Small intestine (tissue), 7 donors: ENCODE results near the gene CDH13. TPM values are rescaled to one million over a fixed set of nuclear protein-coding genes. Genes with fewer than 3 reads are reported as not detected.

Experiments used
- DNase-seq, 2 donors: peaks; one replicate each; pipeline versions ENCODE4 v3.0.0 to v3.0.0-alpha.2; 2013
- FAIRE-seq: peaks from 2 replicates; lab custom pipeline; 2012; peaks lifted over from hg19 to GRCh38; lab: Jason Lieb, UNC
- H3K27ac ChIP-seq, 3 donors: one replicate each; pipeline ENCODE4 v1.5.1; 2013; ENCODE audit warnings: low read length in 2 of 3, mild to moderate bottlenecking in 2 of 3, control low read depth in 1 of 3, inconsistent platforms in 1 of 3, low read depth in 1 of 3, moderate library complexity in 1 of 3
- H3K27me3 ChIP-seq, 3 donors: one replicate each; pipeline ENCODE4 v1.6.1; 2013; ENCODE audit warnings: low read length in 3 of 3, inconsistent platforms in 1 of 3; ENCODE audit not compliant: control insufficient read depth in 3 of 3, insufficient read depth in 3 of 3
- H3K36me3 ChIP-seq, 3 donors: one replicate each; pipeline ENCODE4 v1.6.1; 2013; ENCODE audit warnings: low read length in 3 of 3, inconsistent platforms in 1 of 3, low read depth in 1 of 3, mild to moderate bottlenecking in 1 of 3, moderate library complexity in 1 of 3; ENCODE audit not compliant: control insufficient read depth in 3 of 3, insufficient read depth in 2 of 3
- H3K4me1 ChIP-seq, 3 donors: one replicate each; pipeline ENCODE4 v1.6.1; 2013; ENCODE audit warnings: low read length in 2 of 3, inconsistent platforms in 1 of 3, low read depth in 1 of 3, mild to moderate bottlenecking in 1 of 3, moderate library complexity in 1 of 3; ENCODE audit not compliant: control insufficient read depth in 3 of 3, insufficient read depth in 2 of 3
- H3K4me3 ChIP-seq, 3 donors: one replicate each; pipeline ENCODE4 v1.5.1; 2013; ENCODE audit warnings: low read length in 3 of 3, control low read depth in 1 of 3, inconsistent platforms in 1 of 3, low read depth in 1 of 3, mild to moderate bottlenecking in 1 of 3, moderate library complexity in 1 of 3
- H3K9me3 ChIP-seq, 2 donors: one replicate each; pipeline ENCODE4 v1.6.1; 2013; ENCODE audit warnings: low read depth in 1 of 2, low read length in 1 of 2; ENCODE audit not compliant: control insufficient read depth in 2 of 2, insufficient read depth in 1 of 2
- WGBS, 3 donors: extraction: QIAGEN DNeasy Blood & Tissue Kit; methylation state at CpG; one replicate each; pipeline ENCODE4 v1.1.7; 2013; 5-methylcytosine and 5-hydroxymethylcytosine counted together
- polyA plus RNA-seq, 4 donors: library from polyadenylated mRNA; stranded (reverse) in 3 of 4; unstranded in 1 of 4; fragments of 200-250 nt in 3 of 4; fragments of 120-200 nt in 1 of 4; gene quantifications; one replicate each; pipeline versions ENCODE4 v1.2.1 to v1.2.3, GENCODE V29; 2013
- donor health status: healthy with polysubstance abuse.
- donor health status: control.
- donor health status: control.
- donor health status: Bipolar disorder and iron deficiency.
- donor health status: healthy.

Gene CDH13
- polyA plus RNA-seq, 4 donors = 0.27 to 15.0 (median 2.9) TPM; not detected in 1

DNA sequence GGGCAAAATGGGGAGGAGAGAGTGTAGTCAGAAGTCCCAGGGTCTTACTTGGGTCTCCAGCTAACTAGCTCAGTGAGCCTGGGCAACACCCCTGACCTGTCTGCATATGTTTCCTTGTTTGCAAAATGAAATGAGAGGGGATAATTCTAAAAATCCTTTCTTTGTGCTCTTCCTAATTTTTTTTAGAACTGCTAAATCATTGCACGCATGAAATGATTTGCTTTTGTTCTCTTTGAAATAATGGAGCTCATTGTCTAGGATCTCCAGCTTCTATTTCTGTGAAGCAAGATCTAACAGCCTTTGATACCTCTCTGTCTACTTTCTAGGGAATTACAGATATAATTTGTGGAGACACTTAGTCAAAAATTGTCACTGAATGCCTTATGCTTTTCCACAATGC, 181.3 kb downstream of the CDH13 start:
- H3K4me3 ChIP-seq = no peak overlapping the region
- H3K27ac ChIP-seq = no peak overlapping the region
- H3K9me3 ChIP-seq = no peaks in the 10 kb centered on the region
- H3K36me3 ChIP-seq = no peaks in the 10 kb centered on the region
- peaks cover 0 to 2% (median 0%) of the 10 kb centered on the region in 3 donors for H3K27me3 ChIP-seq
- FAIRE-seq (no peak), DNase-seq (no peak)
- 64 to 72% (median 71%) methylated on average over 1 of the region's 1 CpG for WGBS, 3 donors
- H3K4me1 ChIP-seq = no peaks in the 10 kb centered on the region

- H3K36me3 ChIP-seq = no peaks in the 10 kb centered on the region
These were observed 183.3 kb downstream of the CDH13 start for GRCh38 chr16:82810077-82810476.

GRCh38 chr16:82814059-82814458, 187.3 kb downstream of the CDH13 start:
- no peak overlapping the region for H3K27ac ChIP-seq
- DNase-seq (no peak), FAIRE-seq (no peak)
- H3K4me3 ChIP-seq = no peak overlapping the region
- no peaks in the 10 kb centered on the region for H3K9me3 ChIP-seq
- peaks cover 0 to 2% (median 0%) of the 10 kb centered on the region in 3 donors for H3K27me3 ChIP-seq
- H3K36me3 ChIP-seq = no peaks in the 10 kb centered on the region
- no peaks in the 10 kb centered on the region for H3K4me1 ChIP-seq
- WGBS, 3 donors = 86 to 91% (median 88%) methylated on average over 3 of the region's 3 CpGs

More at GRCh38 chr16:82810077-82810476, 183.3 kb downstream of the CDH13 start:
- 66 to 73% (median 72%) methylated on average over 6 of the region's 6 CpGs for WGBS, 3 donors
- no peaks in the 10 kb centered on the region for H3K9me3 ChIP-seq
- H3K27ac ChIP-seq = no peak overlapping the region
- FAIRE-seq (no peak), DNase-seq (no peak)
- H3K4me1 ChIP-seq = no peaks in the 10 kb centered on the region
- H3K4me3 ChIP-seq = no peak overlapping the region
- H3K27me3 ChIP-seq = peaks cover 0 to 2% (median 0%) of the 10 kb centered on the region in 3 donors

DNA sequence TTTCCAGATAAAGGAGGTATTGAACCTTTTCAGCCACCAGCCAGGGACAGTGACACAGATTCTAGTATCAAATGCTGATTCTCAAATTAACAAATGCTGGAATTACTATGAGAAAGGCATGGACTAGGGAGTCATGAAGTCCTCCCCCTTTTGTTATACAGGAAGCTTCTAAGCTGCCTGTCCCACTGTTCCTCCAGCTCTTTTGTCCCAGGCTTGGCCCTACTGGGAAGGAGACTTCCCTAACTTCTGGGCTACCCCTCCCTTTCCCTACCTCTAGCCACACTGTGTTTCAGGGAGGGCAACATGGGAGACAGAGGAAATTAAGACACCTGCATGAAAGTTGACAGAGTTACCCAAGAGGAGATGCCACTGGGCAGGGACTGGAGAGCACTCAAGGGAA, 192.5 kb downstream of the CDH13 start:
- Histone ChIP-seq H3K36me3 (no peaks in the 10 kb centered on the region), H3K27me3 (no peaks in the 10 kb centered on the region), H3K4me1 (no peaks in the 10 kb centered on the region), H3K4me3 (no peak overlapping the region), H3K9me3 (peaks cover 0 to under 1% of the 10 kb centered on the region in 2 donors), H3K27ac (no peak overlapping the region)
- FAIRE-seq (no peak), DNase-seq (no peak)

GRCh38 chr16:82820855-82821254, 194.1 kb downstream of the CDH13 start:
- no peaks in the 10 kb centered on the region for H3K36me3 ChIP-seq
- WGBS, 3 donors = 92 to 97% (median 92%) methylated on average over 2 of the region's 2 CpGs
- H3K9me3 ChIP-seq = peaks cover 0 to 3% of the 10 kb centered on the region in 2 donors
- no peak overlapping the region for H3K4me3 ChIP-seq
- DNase-seq (no peak), FAIRE-seq (no peak)
- H3K27ac ChIP-seq = no peak overlapping the region
- no peaks in the 10 kb centered on the region for H3K27me3 ChIP-seq
- no peaks in the 10 kb centered on the region for H3K4me1 ChIP-seq

GRCh38 chr16:82824408-82824807, 197.6 kb downstream of the CDH13 start:
- 73 to 82% (median 79%) methylated on average over 5 of the region's 5 CpGs for WGBS, 3 donors
- no peak for FAIRE-seq
- no peaks in the 10 kb centered on the region for H3K4me1 ChIP-seq
- H3K9me3 ChIP-seq = peaks cover 0 to 7% of the 10 kb centered on the region in 2 donors
- DNase-seq = no peak
- no peak overlapping the region for H3K4me3 ChIP-seq
- H3K36me3 ChIP-seq = no peaks in the 10 kb centered on the region
- no peak overlapping the region for H3K27ac ChIP-seq
- no peaks in the 10 kb centered on the region for H3K27me3 ChIP-seq

DNA sequence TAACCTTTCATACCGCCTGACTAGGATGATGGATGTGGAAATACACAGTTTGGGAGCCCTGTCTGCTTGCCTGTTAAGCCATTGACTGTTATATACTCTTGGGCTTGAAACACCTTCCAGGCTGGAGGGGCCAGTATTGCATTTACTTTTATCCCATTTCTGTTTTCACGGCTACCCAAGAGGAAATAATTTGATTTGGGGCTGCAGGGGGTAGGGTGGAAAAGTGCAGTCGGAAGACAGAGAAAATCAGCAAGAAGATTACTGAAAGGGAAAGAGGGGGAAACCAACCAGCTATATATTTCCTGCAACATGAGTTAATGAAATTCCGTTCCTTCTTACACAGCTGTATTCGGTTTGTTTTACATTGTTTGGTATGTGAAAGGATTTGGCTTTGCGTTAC, 202.5 kb downstream of the CDH13 start:
- Histone ChIP-seq H3K9me3 (peaks cover 0 to 6% of the 10 kb centered on the region in 2 donors), H3K4me1 (no peaks in the 10 kb centered on the region), H3K27me3 (no peaks in the 10 kb centered on the region), H3K36me3 (no peaks in the 10 kb centered on the region), H3K4me3 (no peak overlapping the region), H3K27ac (no peak overlapping the region)
- 73 to 87% (median 84%) methylated on average over 6 of the region's 6 CpGs for WGBS, 3 donors
- DNase-seq = no peak
- no peak for FAIRE-seq

- DNase-seq = no peak
- Histone ChIP-seq H3K4me1 (no peaks in the 10 kb centered on the region), H3K27me3 (no peaks in the 10 kb centered on the region), H3K36me3 (no peaks in the 10 kb centered on the region), H3K27ac (no peak overlapping the region), H3K4me3 (no peak overlapping the region), H3K9me3 (peaks cover 0 to 4% of the 10 kb centered on the region in 2 donors)
- 83 to 92% (median 86%) methylated on average over 7 of the region's 7 CpGs for WGBS, 3 donors
- FAIRE-seq = no peak
These were observed 204.2 kb downstream of the CDH13 start for GRCh38 chr16:82830944-82831343.

DNA sequence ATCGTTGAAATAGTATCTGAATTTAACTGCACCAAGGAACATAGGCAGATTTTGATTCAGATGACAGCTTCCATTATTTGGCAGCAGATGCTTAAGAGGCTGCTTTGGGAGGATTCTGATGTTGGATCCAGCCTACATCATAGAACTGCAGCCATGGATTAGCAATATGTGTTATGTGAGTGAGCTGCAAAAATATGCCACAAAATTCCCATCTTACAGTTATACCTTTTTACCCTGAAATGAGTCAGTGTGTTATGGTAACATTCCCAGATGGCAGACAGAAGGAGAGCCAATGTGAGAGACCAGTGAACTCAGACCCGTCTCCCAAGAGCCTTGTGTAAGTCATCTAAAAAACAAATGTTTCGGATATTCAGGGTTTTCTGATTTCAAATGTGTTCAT, 206.1 kb downstream of the CDH13 start:
- Histone ChIP-seq H3K4me1 (no peaks in the 10 kb centered on the region), H3K36me3 (no peaks in the 10 kb centered on the region), H3K27ac (no peak overlapping the region), H3K4me3 (no peak overlapping the region), H3K27me3 (no peaks in the 10 kb centered on the region), H3K9me3 (peaks cover 0 to 3% of the 10 kb centered on the region in 2 donors)
- no peak for DNase-seq
- FAIRE-seq = no peak
- 78 to 83% (median 82%) methylated on average over 3 of the region's 3 CpGs for WGBS, 3 donors
